ENCODE measurements around the gene SPINK8. TPM values are rescaled to one million over a fixed set of nuclear protein-coding genes. Genes with fewer than 3 reads are reported as not detected.
A peak's percentile ranks its signal among the peaks of the same experiment; 100 is the strongest.

SPINK8 gene
- polyA plus RNA-seq, 3 donors: not detected

GRCh38 chr3:48267782-48268181 is 65.7 kb downstream of the SPINK8 start:
- intact Hi-C loops (cut with micrococcal nuclease): no loop called here
- Mint-ChIP-seq H3K36me3 (peaks cover 62 to 63% of the 10 kb centered on the region in 2 donors), H3K4me1 (peaks cover 10% of the 10 kb centered on the region), H3K27ac (no peak overlapping the region), H3K4me3 (no peak overlapping the region), H3K9me3 (peaks cover 4 to 10% (median 7%) of the 10 kb centered on the region in 7 donors), H3K27me3 (ENCODE audit: low read depth in 3 of 3) (peaks cover 0 to 3% (median 0%) of the 10 kb centered on the region in 3 donors)
- Histone ChIP-seq H3K4me1 (ENCODE audit: control insufficient read depth in 1 of 2, insufficient read depth in 2 of 2, low read length in 2 of 2) (no peaks in the 10 kb centered on the region), H3K79me2 (ENCODE audit: insufficient read depth, low read length) (no peaks in the 10 kb centered on the region), H3K27ac (ENCODE audit: low read depth in 1 of 2, low read length in 2 of 2) (no peak overlapping the region), H3K4me3 (replicated peaks in 1 of 3; ENCODE audit: low read depth in 2 of 3, low read length in 3 of 3) (no peak overlapping the region), H3K36me3 (replicated peaks in 1 of 2; ENCODE audit: control insufficient read depth in 1 of 2, insufficient read depth in 2 of 2, low read length in 2 of 2) (peaks cover 55 to 71% of the 10 kb centered on the region in 2 donors), H2AFZ (ENCODE audit: insufficient read depth, low read depth, low read length, poor library complexity, severe bottlenecking) (no peak overlapping the region), H3K9me3 (replicated peaks in 1 of 2; ENCODE audit: control insufficient read depth in 1 of 2, insufficient read depth in 1 of 2, low read length in 2 of 2) (peaks cover 0 to 5% of the 10 kb centered on the region in 2 donors), H4K20me1 (ENCODE audit: insufficient read depth, low read length) (no peaks in the 10 kb centered on the region), H3K9ac (ENCODE audit: insufficient read depth, low read length, poor library complexity, severe bottlenecking) (peak overlapping the region; percentile 8), H3K27me3 (ENCODE audit: control insufficient read depth in 2 of 2, insufficient read depth in 2 of 2, low read length in 2 of 2) (no peaks in the 10 kb centered on the region), H3K4me2 (replicated peaks; ENCODE audit: extremely low read depth, low read length, poor library complexity, severe bottlenecking) (no peak overlapping the region)
- no peak for DNase-seq
- no CpG with 5 or more reads among the region's 2 CpGs for WGBS (ENCODE audit: insufficient coverage)
- TF ChIP-seq CTCF (IDR thresholded peaks at IDR 0.05): no peak

- no peak for DNase-seq
- Mint-ChIP-seq H3K36me3 (peaks cover 56 to 77% of the 10 kb centered on the region in 2 donors), H3K4me1 (peaks cover 5% of the 10 kb centered on the region), H3K9me3 (peaks cover 0 to 12% (median 2%) of the 10 kb centered on the region in 7 donors), H3K4me3 (no peak overlapping the region), H3K27me3 (ENCODE audit: low read depth in 3 of 3) (no peaks in the 10 kb centered on the region), H3K27ac (no peak overlapping the region)
- WGBS (ENCODE audit: insufficient coverage): no CpG with 5 or more reads among the region's 1 CpG
- Histone ChIP-seq H3K36me3 (replicated peaks in 1 of 2; ENCODE audit: control insufficient read depth in 1 of 2, insufficient read depth in 2 of 2, low read length in 2 of 2) (peaks cover 56 to 80% of the 10 kb centered on the region in 2 donors), H4K20me1 (ENCODE audit: insufficient read depth, low read length) (peaks cover 5% of the 10 kb centered on the region), H3K27me3 (ENCODE audit: control insufficient read depth in 2 of 2, insufficient read depth in 2 of 2, low read length in 2 of 2) (no peaks in the 10 kb centered on the region), H3K4me3 (replicated peaks in 1 of 3; ENCODE audit: low read depth in 2 of 3, low read length in 3 of 3) (no peak overlapping the region), H2AFZ (ENCODE audit: insufficient read depth, low read depth, low read length, poor library complexity, severe bottlenecking) (no peak overlapping the region), H3K9me3 (replicated peaks in 1 of 2; ENCODE audit: control insufficient read depth in 1 of 2, insufficient read depth in 1 of 2, low read length in 2 of 2) (no peaks in the 10 kb centered on the region), H3K4me2 (replicated peaks; ENCODE audit: extremely low read depth, low read length, poor library complexity, severe bottlenecking) (no peak overlapping the region), H3K4me1 (ENCODE audit: control insufficient read depth in 1 of 2, insufficient read depth in 2 of 2, low read length in 2 of 2) (no peaks in the 10 kb centered on the region), H3K9ac (ENCODE audit: insufficient read depth, low read length, poor library complexity, severe bottlenecking) (no peak overlapping the region), H3K79me2 (ENCODE audit: insufficient read depth, low read length) (peaks cover 33% of the 10 kb centered on the region), H3K27ac (ENCODE audit: low read depth in 1 of 2, low read length in 2 of 2) (no peak overlapping the region)
- intact Hi-C loops (cut with micrococcal nuclease): no loop called here
- TF ChIP-seq CTCF (IDR thresholded peaks at IDR 0.05): no peak
Measured at GRCh38 chr3:48258530-48258929, 74.9 kb downstream of the SPINK8 start.

Small RNA genes within 50 kb of the gene (small RNA-seq; reads per million reads assigned to genes)
- gene MIR2115 (ENCODE audit: insufficient read length, low read depth): not detected
- not detected for gene RF00019 (ENCODE audit: insufficient read length, low read depth)
- gene RN7SL321P (ENCODE audit: insufficient read length, low read depth): not detected

Other genes starting within 250 kb of the SPINK8 start
- under 1 TPM in 2 of 3 donors, not detected in 1; 0.07 to 0.39 TPM for gene CDC25A, start 145.2 kb downstream of the SPINK8 start, polyA plus RNA-seq
- gene CAMP, start 110.2 kb downstream of the SPINK8 start, polyA plus RNA-seq: 1 to 10 TPM; 2.1 to 5.1 (median 3.4) TPM
- 10 to 100 TPM in 1 of 3 donors, 1 to 10 TPM in 2; 1.6 to 42.6 (median 1.6) TPM for gene ZNF589, start 92.6 kb downstream of the SPINK8 start, polyA plus RNA-seq
- 10 to 100 TPM; 17.3 to 39.2 (median 34.9) TPM for gene NME6, start 32.3 kb downstream of the SPINK8 start, polyA plus RNA-seq
- not detected for gene FBXW12, start 38.6 kb upstream of the SPINK8 start, polyA plus RNA-seq
- 1 to 10 TPM in 1 of 3 donors, under 1 TPM in 1, not detected in 1; 0.14 to 4.3 TPM for gene PLXNB1, start 96.4 kb upstream of the SPINK8 start, polyA plus RNA-seq
- gene CCDC51, start 106.5 kb upstream of the SPINK8 start, polyA plus RNA-seq: 1 to 10 TPM; 3.6 to 5.9 (median 5.4) TPM
- gene TMA7, start 106.6 kb upstream of the SPINK8 start, polyA plus RNA-seq: 100 to 1,000 TPM; 301 to 559 (median 478) TPM
- 1 to 10 TPM; 1.8 to 4.7 (median 2.8) TPM for gene ATRIP, start 113.1 kb upstream of the SPINK8 start, polyA plus RNA-seq
- gene SHISA5, start 170.5 kb upstream of the SPINK8 start, polyA plus RNA-seq: 100 to 1,000 TPM; 147 to 266 (median 242) TPM
- 10 to 100 TPM; 32.2 to 44.9 (median 34.9) TPM for gene PFKFB4, start 223.1 kb upstream of the SPINK8 start, polyA plus RNA-seq
- gene UCN2, start 230.1 kb upstream of the SPINK8 start, polyA plus RNA-seq: under 1 TPM in 1 of 3 donors, not detected in 2; 0.61 TPM